ENCODE measurements around the gene PWP2. TPM values are rescaled to one million over a fixed set of nuclear protein-coding genes. Genes with fewer than 3 reads are reported as not detected.

Gene PWP2
- polyA plus RNA-seq, 1 donor (not counting 4 experiments of a cell fraction or from before 2014, with no cell fraction given): 27.3 TPM

DNA sequence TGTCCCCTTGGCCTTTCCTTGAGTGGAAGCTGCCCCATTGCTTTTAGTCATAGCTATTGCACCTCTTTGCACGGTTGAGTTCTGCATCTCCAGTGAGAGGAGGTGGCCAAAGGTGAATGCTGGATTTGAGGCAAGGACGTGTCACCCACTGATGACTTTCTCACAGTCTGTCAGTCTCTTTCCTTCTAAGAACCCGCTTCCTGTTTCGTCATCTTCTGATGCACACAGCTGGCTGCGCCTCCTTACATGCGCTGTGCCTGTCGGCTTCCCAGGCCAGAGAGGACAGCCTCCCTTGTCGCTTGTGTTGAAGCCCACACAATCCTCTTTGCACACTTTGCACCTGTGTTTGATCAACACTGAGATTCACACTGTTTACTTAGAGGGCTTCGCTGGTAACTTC is 41.8 kb upstream of the PWP2 start:
- peaks cover 7% of the 10 kb centered on the region for H3K79me2 ChIP-seq (ENCODE audit: control insufficient read depth, insufficient read depth, low read length)
- no peak overlapping the region for H2AFZ ChIP-seq (ENCODE audit: control insufficient read depth, low read length)
- dilution Hi-C loops (cut with MboI; ENCODE audit: extremely low pct_ligation_motif_present, low sequenced_read_pairs): no loop called here
- H4K20me1 ChIP-seq (ENCODE audit: control insufficient read depth, extremely low read depth, insufficient read depth, low read length): no peaks in the 10 kb centered on the region
- FAIRE-seq (no peak), DNase-seq (ENCODE audit: low read depth, low spot score) (no peak)
- H3K27ac ChIP-seq (ENCODE audit: control insufficient read depth, insufficient read depth, low read length): no peak overlapping the region
- no peaks in the 10 kb centered on the region for H3K9me1 ChIP-seq (ENCODE audit: control insufficient read depth, extremely low read depth, insufficient read depth, low read length)
- H3K9me3 ChIP-seq (ENCODE audit: control insufficient read depth, low read depth, low read length): no peaks in the 10 kb centered on the region
- no peaks in the 10 kb centered on the region for H3K27me3 ChIP-seq (ENCODE audit: control insufficient read depth, extremely low read depth, insufficient read depth, low read length)
- H3K4me1 ChIP-seq (ENCODE audit: control insufficient read depth, extremely low read depth, insufficient read depth, low read length): no peaks in the 10 kb centered on the region
- H3K4me3 ChIP-seq (ENCODE audit: control insufficient read depth in 2 of 3, extremely low read depth in 1 of 3, insufficient read depth in 2 of 3, low read depth in 1 of 3, low read length in 3 of 3): no peak overlapping the region
- H3K9ac ChIP-seq (ENCODE audit: control insufficient read depth, extremely low read depth, insufficient read depth, low read length): no peak overlapping the region
- H3K36me3 ChIP-seq (ENCODE audit: control insufficient read depth in 2 of 2, extremely low read depth in 1 of 2, insufficient read depth in 2 of 2, low read length in 2 of 2): peaks cover 22 to 33% of the 10 kb centered on the region in 2 experiments
- no peak overlapping the region for H3K4me2 ChIP-seq (ENCODE audit: control insufficient read depth, extremely low read depth, insufficient read depth, low read depth, low read length)
- TF ChIP-seq, protein P1, sequence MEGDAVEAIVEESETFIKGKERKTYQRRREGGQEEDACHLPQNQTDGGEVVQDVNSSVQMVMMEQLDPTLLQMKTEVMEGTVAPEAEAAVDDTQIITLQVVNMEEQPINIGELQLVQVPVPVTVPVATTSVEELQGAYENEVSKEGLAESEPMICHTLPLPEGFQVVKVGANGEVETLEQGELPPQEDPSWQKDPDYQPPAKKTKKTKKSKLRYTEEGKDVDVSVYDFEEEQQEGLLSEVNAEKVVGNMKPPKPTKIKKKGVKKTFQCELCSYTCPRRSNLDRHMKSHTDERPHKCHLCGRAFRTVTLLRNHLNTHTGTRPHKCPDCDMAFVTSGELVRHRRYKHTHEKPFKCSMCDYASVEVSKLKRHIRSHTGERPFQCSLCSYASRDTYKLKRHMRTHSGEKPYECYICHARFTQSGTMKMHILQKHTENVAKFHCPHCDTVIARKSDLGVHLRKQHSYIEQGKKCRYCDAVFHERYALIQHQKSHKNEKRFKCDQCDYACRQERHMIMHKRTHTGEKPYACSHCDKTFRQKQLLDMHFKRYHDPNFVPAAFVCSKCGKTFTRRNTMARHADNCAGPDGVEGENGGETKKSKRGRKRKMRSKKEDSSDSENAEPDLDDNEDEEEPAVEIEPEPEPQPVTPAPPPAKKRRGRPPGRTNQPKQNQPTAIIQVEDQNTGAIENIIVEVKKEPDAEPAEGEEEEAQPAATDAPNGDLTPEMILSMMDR (optimal IDR thresholded peaks at IDR 0.05 in 1 of 3, IDR thresholded peaks at IDR 0.05 in 1 of 3, conservative IDR thresholded peaks at IDR 0.05 in 1 of 3; ENCODE audit: extremely low read depth in 1 of 3, insufficient read depth in 2 of 3, low read length in 3 of 3): no peak
- TF ChIP-seq EZH2 (IDR thresholded peaks at IDR 0.05; ENCODE audit: low read length): no peak

DNA sequence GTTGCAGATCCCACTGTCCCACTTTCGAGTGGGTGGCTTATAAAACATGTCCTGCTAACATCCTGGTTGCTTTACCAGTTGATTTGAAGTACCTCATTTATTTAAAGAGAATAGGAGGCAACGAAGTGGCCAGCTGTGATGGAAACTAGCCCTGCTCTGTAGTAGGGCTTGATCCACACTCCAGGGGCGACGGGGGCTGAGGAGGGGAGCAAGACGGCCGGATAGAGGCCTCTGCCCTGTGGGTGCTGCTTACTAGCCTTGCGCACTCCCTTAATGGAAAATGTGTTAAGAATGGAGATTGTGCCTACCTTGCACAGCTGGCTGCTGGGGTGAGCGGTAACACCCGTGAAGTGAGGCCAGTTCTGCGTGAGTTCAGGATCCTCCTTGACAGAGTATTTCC is 41.1 kb upstream of the PWP2 start:
- H3K79me2 ChIP-seq (ENCODE audit: control insufficient read depth, insufficient read depth, low read length): peaks cover 7% of the 10 kb centered on the region
- no peaks in the 10 kb centered on the region for H4K20me1 ChIP-seq (ENCODE audit: control insufficient read depth, extremely low read depth, insufficient read depth, low read length)
- H3K36me3 ChIP-seq (ENCODE audit: control insufficient read depth in 2 of 2, extremely low read depth in 1 of 2, insufficient read depth in 2 of 2, low read length in 2 of 2): peaks cover 22 to 35% of the 10 kb centered on the region in 2 experiments
- TF ChIP-seq, protein P1 (optimal IDR thresholded peaks at IDR 0.05 in 1 of 3, IDR thresholded peaks at IDR 0.05 in 1 of 3, conservative IDR thresholded peaks at IDR 0.05 in 1 of 3; ENCODE audit: extremely low read depth in 1 of 3, insufficient read depth in 2 of 3, low read length in 3 of 3): no peak
- TF ChIP-seq EZH2 (IDR thresholded peaks at IDR 0.05; ENCODE audit: low read length): no peak
- H3K27ac ChIP-seq (ENCODE audit: control insufficient read depth, insufficient read depth, low read length): no peak overlapping the region
- dilution Hi-C loops (cut with MboI; ENCODE audit: extremely low pct_ligation_motif_present, low sequenced_read_pairs): no loop called here
- no peak overlapping the region for H3K9ac ChIP-seq (ENCODE audit: control insufficient read depth, extremely low read depth, insufficient read depth, low read length)
- no peaks in the 10 kb centered on the region for H3K9me1 ChIP-seq (ENCODE audit: control insufficient read depth, extremely low read depth, insufficient read depth, low read length)
- no peak overlapping the region for H3K4me2 ChIP-seq (ENCODE audit: control insufficient read depth, extremely low read depth, insufficient read depth, low read depth, low read length)
- no peak for DNase-seq (ENCODE audit: low read depth, low spot score)
- H2AFZ ChIP-seq (ENCODE audit: control insufficient read depth, low read length): no peak overlapping the region
- no peak for FAIRE-seq
- H3K9me3 ChIP-seq (ENCODE audit: control insufficient read depth, low read depth, low read length): no peaks in the 10 kb centered on the region
- no peaks in the 10 kb centered on the region for H3K4me1 ChIP-seq (ENCODE audit: control insufficient read depth, extremely low read depth, insufficient read depth, low read length)
- H3K4me3 ChIP-seq (ENCODE audit: control insufficient read depth in 2 of 3, extremely low read depth in 1 of 3, insufficient read depth in 2 of 3, low read depth in 1 of 3, low read length in 3 of 3): no peak overlapping the region
- H3K27me3 ChIP-seq (ENCODE audit: control insufficient read depth, extremely low read depth, insufficient read depth, low read length): no peaks in the 10 kb centered on the region

All from keratinocyte (primary cell).